Middle frontal gyrus (tissue), 1 donor: ENCODE results near the gene PLCL1.

Experiments
- DNase-seq: peaks from one replicate; pipeline ENCODE4 v3.0.0-alpha.2; 2015; ENCODE audit warnings: low spot score; ENCODE audit errors: extremely low spot score

The PLCL1 gene

GRCh38 chr2:198053776-198054175 lies 249.4 kb downstream of the PLCL1 start:
- DNase-seq = no peak

GRCh38 chr2:198054299-198054698 lies 249.9 kb downstream of the PLCL1 start:
- DNase-seq = no peak

- DNase-seq = no peak
Measured at GRCh38 chr2:198055716-198056115, 251.3 kb downstream of the PLCL1 start.

GRCh38 chr2:198056836-198057235 lies 252.4 kb downstream of the PLCL1 start:
- DNase-seq = no peak

GRCh38 chr2:198059800-198060199 lies 255.4 kb downstream of the PLCL1 start:
- no peak for DNase-seq

GRCh38 chr2:198060277-198060676 lies 255.9 kb downstream of the PLCL1 start:
- DNase-seq = no peak

- no peak for DNase-seq
Measured at GRCh38 chr2:198062826-198063225, 258.4 kb downstream of the PLCL1 start.

GRCh38 chr2:198063242-198063641 lies 258.8 kb downstream of the PLCL1 start:
- no peak for DNase-seq

- no peak for DNase-seq
Measured at GRCh38 chr2:198065322-198065721, 260.9 kb downstream of the PLCL1 start.

- DNase-seq = no peak
Measured at GRCh38 chr2:198066597-198066996, 262.2 kb downstream of the PLCL1 start.

- no peak for DNase-seq
Measured at GRCh38 chr2:198072655-198073054, 268.3 kb downstream of the PLCL1 start.

GRCh38 chr2:198073253-198073652 lies 268.9 kb downstream of the PLCL1 start:
- no peak for DNase-seq

GRCh38 chr2:198077477-198077876 lies 273.1 kb downstream of the PLCL1 start:
- no peak for DNase-seq

- no peak for DNase-seq
Measured at GRCh38 chr2:198080879-198081765, 276.7 kb downstream of the PLCL1 start.

GRCh38 chr2:198084156-198084555 lies 279.8 kb downstream of the PLCL1 start:
- no peak for DNase-seq

GRCh38 chr2:198096002-198096401 lies 291.6 kb downstream of the PLCL1 start:
- no peak for DNase-seq

- DNase-seq = no peak
Measured at GRCh38 chr2:198096965-198097364, 292.6 kb downstream of the PLCL1 start.

- DNase-seq = no peak
Measured at GRCh38 chr2:198097630-198098029, 293.2 kb downstream of the PLCL1 start.

GRCh38 chr2:198098386-198098785 lies 294.0 kb downstream of the PLCL1 start:
- no peak for DNase-seq

- no peak for DNase-seq
Measured at GRCh38 chr2:198098918-198099317, 294.5 kb downstream of the PLCL1 start.

GRCh38 chr2:198100346-198100745 lies 296.0 kb downstream of the PLCL1 start:
- no peak for DNase-seq

- no peak for DNase-seq
Measured at GRCh38 chr2:198101688-198102087, 297.3 kb downstream of the PLCL1 start.

- DNase-seq = no peak
Measured at GRCh38 chr2:198102120-198102519, 297.7 kb downstream of the PLCL1 start.
